SU-DHL-6 (cell line): ENCODE data around the gene TAX1BP1.

Experiments
- H2AFZ ChIP-seq: fragments of 200-600 bp; sonication (generic); 2 replicates; pipeline ENCODE4 v1.6.1; 2014; ENCODE audit warnings: low read depth, mild to moderate bottlenecking, moderate library complexity, mixed read lengths, antibody characterized with exemption, low read length; ENCODE audit not compliant: severe bottlenecking
- H3F3A ChIP-seq: fragments of 200-600 bp; shearing (Covaris generic); 2 replicates; pipeline ENCODE4 v1.6.0; 2016; ENCODE audit warnings: antibody characterized with exemption, mild to moderate bottlenecking; ENCODE audit not compliant: insufficient read depth
- H3K27ac ChIP-seq: fragments of 200-600 bp; sonication (generic); 2 replicates; pipeline ENCODE4 v1.5.1; 2016; ENCODE audit warnings: low read depth, mild to moderate bottlenecking, low read length, moderate library complexity, mixed read lengths
- H3K27me3 ChIP-seq: fragments of 200-600 bp; sonication (generic), shearing (Covaris generic); 2 replicates; pipeline ENCODE4 v1.6.0; 2014; ENCODE audit warnings: mild to moderate bottlenecking, low read length
- H3K36me3 ChIP-seq: fragments of 200-600 bp; sonication (generic); 2 replicates; pipeline ENCODE4 v1.6.1; 2014; ENCODE audit warnings: mild to moderate bottlenecking, low read length, mixed read lengths
- H3K4me2 ChIP-seq: fragments of 300-600, 200-600 bp; shearing (Covaris generic), sonication (generic); 2 replicates; pipeline ENCODE4 v1.6.0; 2014; ENCODE audit warnings: low read length, low read depth, mild to moderate bottlenecking; ENCODE audit not compliant: poor library complexity, severe bottlenecking
- H3K4me3 ChIP-seq: fragments of 200-600 bp; sonication (generic); 2 replicates; pipeline ENCODE4 v1.5.1; 2014; ENCODE audit warnings: antibody characterized with exemption, low read length, mild to moderate bottlenecking, mixed read lengths; ENCODE audit not compliant: insufficient read depth, poor library complexity, severe bottlenecking
- H3K79me2 ChIP-seq: fragments of 200-600 bp; sonication (generic); 2 replicates; pipeline ENCODE4 v1.6.1; 2014; ENCODE audit warnings: mild to moderate bottlenecking, low read length, moderate library complexity; ENCODE audit not compliant: insufficient read depth
- H3K9ac ChIP-seq: fragments of 200-600 bp; sonication (generic); 2 replicates; pipeline ENCODE4 v1.7.0; 2014; ENCODE audit warnings: mild to moderate bottlenecking, low read length
- H3K9me2 ChIP-seq: fragments of 200-600 bp; sonication (generic); replicated peaks from 2 replicates; pipeline ENCODE4 v1.6.1; 2014; ENCODE audit warnings: low read length; ENCODE audit not compliant: insufficient read depth
- H3K9me3 ChIP-seq: fragments of 200-600 bp; sonication (generic); 2 replicates; pipeline ENCODE4 v1.6.1; 2014; ENCODE audit warnings: low read length, mixed read lengths; ENCODE audit not compliant: insufficient read depth
- H4K20me1 ChIP-seq: fragments of 200-600 bp; sonication (generic); 2 replicates; pipeline ENCODE4 v1.6.1; 2014; ENCODE audit warnings: low read depth, mild to moderate bottlenecking, antibody characterized with exemption, low read length, moderate library complexity, mixed read lengths
- CTCF ChIP-seq: fragments of 200-600 bp; sonication (generic); IDR thresholded peaks from one replicate; pipeline ENCODE4 v1.5.1; 2017; ENCODE audit warnings: antibody characterized with exemption, mild to moderate bottlenecking, low read length, moderate library complexity; ENCODE audit not compliant: insufficient read depth, poor library complexity, severe bottlenecking
- EZH2phosphoT487 ChIP-seq: fragments of 200-600 bp; sonication (generic), shearing (Covaris generic); conservative IDR thresholded peaks from 2 replicates; pipeline ENCODE4 v1.6.1; 2018; ENCODE audit warnings: mild to moderate bottlenecking, antibody characterized with exemption, low read length, moderate library complexity, mixed read lengths

The TAX1BP1 gene

GRCh38 chr7:27826357-27826756 lies 86.4 kb downstream of the TAX1BP1 start:
- Histone ChIP-seq H3K9ac (no peak overlapping the region), H3K4me2 (no peak overlapping the region), H3K79me2 (no peaks in the 10 kb centered on the region), H3K27ac (no peak overlapping the region), H4K20me1 (no peaks in the 10 kb centered on the region), H3K4me3 (no peak overlapping the region), H3K9me3 (no peaks in the 10 kb centered on the region), H3K9me2 (no peaks in the 10 kb centered on the region), H3F3A (no peaks in the 10 kb centered on the region), H3K27me3 (no peaks in the 10 kb centered on the region), H3K36me3 (peaks cover 7% of the 10 kb centered on the region; the same call in 1 of the 2 replicates), H2AFZ (no peak overlapping the region)
- TF ChIP-seq CTCF (no peak), EZH2phosphoT487 (no peak)

- no peak overlapping the region for H3K4me3 ChIP-seq
- no peak for TF ChIP-seq CTCF
- no peak for TF ChIP-seq EZH2phosphoT487
- H3K9ac ChIP-seq: no peak overlapping the region
- no peaks in the 10 kb centered on the region for H3K79me2 ChIP-seq
- peaks cover under 1% of the 10 kb centered on the region; the same call in 1 of the 2 replicates for H3K36me3 ChIP-seq
- no peak overlapping the region for H3K27ac ChIP-seq
- no peak overlapping the region for H2AFZ ChIP-seq
- no peaks in the 10 kb centered on the region for H4K20me1 ChIP-seq
- H3K9me2 ChIP-seq: no peaks in the 10 kb centered on the region
- no peaks in the 10 kb centered on the region; the same call in 1 of the 2 replicates for H3F3A ChIP-seq
- H3K27me3 ChIP-seq: no peaks in the 10 kb centered on the region
- H3K4me2 ChIP-seq: no peak overlapping the region
- no peaks in the 10 kb centered on the region for H3K9me3 ChIP-seq
Measured at GRCh38 chr7:27834179-27834921, 94.4 kb downstream of the TAX1BP1 start.

GRCh38 chr7:27835376-27835775 lies 95.4 kb downstream of the TAX1BP1 start:
- Histone ChIP-seq H3F3A (no peaks in the 10 kb centered on the region; the same call in 1 of the 2 replicates), H3K27ac (no peak overlapping the region), H3K79me2 (no peaks in the 10 kb centered on the region), H3K4me2 (no peak overlapping the region), H2AFZ (no peak overlapping the region), H3K9ac (no peak overlapping the region), H3K27me3 (no peaks in the 10 kb centered on the region), H4K20me1 (no peaks in the 10 kb centered on the region), H3K4me3 (no peak overlapping the region), H3K36me3 (no peaks in the 10 kb centered on the region), H3K9me3 (no peaks in the 10 kb centered on the region), H3K9me2 (no peaks in the 10 kb centered on the region)
- no peak for TF ChIP-seq CTCF
- no peak for TF ChIP-seq EZH2phosphoT487
